Fibroblast of lung (primary cell): ENCODE measurements around the gene ALDOB. TPM values are rescaled to one million over a fixed set of nuclear protein-coding genes. Genes with fewer than 3 reads are reported as not detected.

ENCODE experiments used
- DNase-seq, 2 donors: peaks; one replicate each; pipeline versions ENCODE4 v3.0.0 to v3.0.0-alpha.2; 2010; ENCODE audit warnings: low read depth in 2 of 2
- H2AFZ ChIP-seq: 2 replicates; pipeline ENCODE4 v1.5.1; 2012; ENCODE audit warnings: low read length, control low read depth, inconsistent platforms
- H3K27ac ChIP-seq: 2 replicates; pipeline ENCODE4 v1.5.1; 2011; ENCODE audit warnings: low read length, control low read depth; ENCODE audit not compliant: insufficient read depth
- H3K27me3 ChIP-seq: 2 replicates; pipeline ENCODE4 v1.5.1; 2011; ENCODE audit warnings: mild to moderate bottlenecking, low read length; ENCODE audit not compliant: control insufficient read depth, insufficient read depth
- H3K36me3 ChIP-seq: 2 replicates; pipeline ENCODE4 v1.5.1; 2011; ENCODE audit warnings: low read length; ENCODE audit not compliant: control insufficient read depth, insufficient read depth
- H3K4me1 ChIP-seq: 2 replicates; pipeline ENCODE4 v1.5.1; 2011; ENCODE audit warnings: low read length; ENCODE audit not compliant: control insufficient read depth, insufficient read depth; ENCODE audit errors: extremely low read depth
- H3K4me2 ChIP-seq: 2 replicates; pipeline ENCODE4 v1.5.1; 2011; ENCODE audit warnings: low read length, control low read depth; ENCODE audit not compliant: insufficient read depth; ENCODE audit errors: extremely low read depth
- H3K4me3 ChIP-seq, 4 experiments: fragments of 200-600 bp in 1 of 4; sonication (generic) in 1 of 4; replicated peaks in 1 of 4; 2 replicates each; pipeline ENCODE4 v1.5.1; 2011 to 2016; ENCODE audit warnings: low read length in 4 of 4, low read depth in 3 of 4, mild to moderate bottlenecking in 3 of 4, control low read depth in 2 of 4, inconsistent platforms in 1 of 4, mixed read lengths in 1 of 4; ENCODE audit not compliant: insufficient read depth in 1 of 4; ENCODE audit errors: control extremely low read depth in 1 of 4
- H3K79me2 ChIP-seq: 2 replicates; pipeline ENCODE4 v1.5.1; 2012; ENCODE audit warnings: mild to moderate bottlenecking, low read length, inconsistent platforms; ENCODE audit not compliant: control insufficient read depth, insufficient read depth
- H3K9ac ChIP-seq: 2 replicates; pipeline ENCODE4 v1.5.1; 2011; ENCODE audit warnings: mild to moderate bottlenecking, low read length, control low read depth; ENCODE audit not compliant: insufficient read depth
- H3K9me3 ChIP-seq: 2 replicates; pipeline ENCODE4 v1.5.1; 2012; ENCODE audit warnings: low read depth, low read length; ENCODE audit not compliant: control insufficient read depth, insufficient read depth
- H4K20me1 ChIP-seq: 2 replicates; pipeline ENCODE4 v1.5.1; 2011; ENCODE audit warnings: low read length; ENCODE audit not compliant: control insufficient read depth, insufficient read depth; ENCODE audit errors: extremely low read depth
- EZH2 ChIP-seq: IDR thresholded peaks from 2 replicates; pipeline ENCODE4 v1.5.1; 2012; ENCODE audit warnings: low read length, control low read depth, mild to moderate bottlenecking; ENCODE audit errors: missing control alignments
- polyA plus RNA-seq, 2 donors: library from polyadenylated mRNA; depleted of rRNA in 1 of 2; stranded (reverse) in 1 of 2; unstranded in 1 of 2; fragments of >200 nt; gene quantifications; 2 replicates each; pipeline ENCODE4 v1.2.1, GENCODE V29; 2011 to 2012; ENCODE audit warnings: missing spikeins in 1 of 2
- total RNA-seq: library from RNA; depleted of rRNA; stranded (reverse); fragments of >200 nt; gene quantifications from 2 replicates; pipeline ENCODE4 v1.2.1, GENCODE V29; 2014
- TF ChIP-seq, protein P1 (sequence below), 2 donors: IDR thresholded peaks in 1 of 2; conservative IDR thresholded peaks in 1 of 2; 1 replicate in 1 of 2; 2 replicates in 1 of 2; pipeline ENCODE4 v1.5.1; 2011 to 2012; ENCODE audit warnings: low read length in 2 of 2, control low read depth in 1 of 2, inconsistent platforms in 1 of 2, low read depth in 1 of 2, mild to moderate bottlenecking in 1 of 2

The ALDOB gene
- total and polyA plus RNA-seq, 2 donors (not counting 1 experiment from before 2014, with no cell fraction given), result not detected

DNA sequence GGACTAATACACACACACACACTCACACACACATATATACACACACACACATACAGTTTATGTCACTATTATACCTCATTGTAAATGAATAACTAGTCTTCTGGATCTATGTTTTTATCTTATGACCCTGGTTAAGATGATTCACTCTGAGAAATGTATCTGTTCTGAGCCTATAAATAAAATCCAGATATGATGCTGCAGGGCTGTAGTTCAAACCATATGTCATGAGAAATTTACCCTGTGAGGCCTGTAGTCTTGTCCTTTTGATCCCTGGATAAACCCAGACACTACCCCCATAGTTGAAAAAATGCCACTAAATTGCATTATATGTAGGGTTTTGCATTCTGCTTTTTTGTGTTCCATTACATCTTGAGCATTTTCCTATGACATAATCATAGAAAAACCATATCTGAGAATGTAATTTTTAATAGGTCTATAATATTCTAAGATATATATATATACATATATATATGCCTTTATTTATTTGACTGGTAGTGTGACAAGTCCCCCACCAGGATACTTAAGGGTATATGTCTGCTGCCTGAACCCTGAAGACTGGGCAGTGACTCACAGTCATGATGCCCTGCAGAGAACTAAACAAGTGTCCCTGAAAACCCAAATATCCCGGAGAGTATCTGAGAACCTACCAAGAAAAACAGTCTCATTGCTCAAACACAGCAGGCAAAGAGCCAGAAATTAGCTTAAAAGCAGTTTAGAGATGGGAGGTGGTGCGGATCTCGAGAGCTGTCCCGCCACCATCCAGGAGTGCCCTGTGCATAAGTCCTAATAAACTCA lies 18.4 kb upstream of the ALDOB start:
- Histone ChIP-seq H3K79me2 (no peaks in the 10 kb centered on the region), H3K9ac (no peak overlapping the region), H3K4me2 (no peak overlapping the region), H3K4me3 (no peak overlapping the region), H3K36me3 (no peaks in the 10 kb centered on the region), H3K27ac (no peak overlapping the region), H2AFZ (no peak overlapping the region), H4K20me1 (no peaks in the 10 kb centered on the region), H3K27me3 (peaks cover 2% of the 10 kb centered on the region), H3K4me1 (no peaks in the 10 kb centered on the region), H3K9me3 (no peaks in the 10 kb centered on the region)
- no peak for DNase-seq
- TF ChIP-seq EZH2, result no peak
- TF ChIP-seq, protein P1, sequence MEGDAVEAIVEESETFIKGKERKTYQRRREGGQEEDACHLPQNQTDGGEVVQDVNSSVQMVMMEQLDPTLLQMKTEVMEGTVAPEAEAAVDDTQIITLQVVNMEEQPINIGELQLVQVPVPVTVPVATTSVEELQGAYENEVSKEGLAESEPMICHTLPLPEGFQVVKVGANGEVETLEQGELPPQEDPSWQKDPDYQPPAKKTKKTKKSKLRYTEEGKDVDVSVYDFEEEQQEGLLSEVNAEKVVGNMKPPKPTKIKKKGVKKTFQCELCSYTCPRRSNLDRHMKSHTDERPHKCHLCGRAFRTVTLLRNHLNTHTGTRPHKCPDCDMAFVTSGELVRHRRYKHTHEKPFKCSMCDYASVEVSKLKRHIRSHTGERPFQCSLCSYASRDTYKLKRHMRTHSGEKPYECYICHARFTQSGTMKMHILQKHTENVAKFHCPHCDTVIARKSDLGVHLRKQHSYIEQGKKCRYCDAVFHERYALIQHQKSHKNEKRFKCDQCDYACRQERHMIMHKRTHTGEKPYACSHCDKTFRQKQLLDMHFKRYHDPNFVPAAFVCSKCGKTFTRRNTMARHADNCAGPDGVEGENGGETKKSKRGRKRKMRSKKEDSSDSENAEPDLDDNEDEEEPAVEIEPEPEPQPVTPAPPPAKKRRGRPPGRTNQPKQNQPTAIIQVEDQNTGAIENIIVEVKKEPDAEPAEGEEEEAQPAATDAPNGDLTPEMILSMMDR (conservative IDR thresholded peaks at IDR 0.05 in 1 of 2, IDR thresholded peaks at IDR 0.05 in 1 of 2; ENCODE audit: low read depth in 1 of 2, low read length in 2 of 2), result no peak

DNA sequence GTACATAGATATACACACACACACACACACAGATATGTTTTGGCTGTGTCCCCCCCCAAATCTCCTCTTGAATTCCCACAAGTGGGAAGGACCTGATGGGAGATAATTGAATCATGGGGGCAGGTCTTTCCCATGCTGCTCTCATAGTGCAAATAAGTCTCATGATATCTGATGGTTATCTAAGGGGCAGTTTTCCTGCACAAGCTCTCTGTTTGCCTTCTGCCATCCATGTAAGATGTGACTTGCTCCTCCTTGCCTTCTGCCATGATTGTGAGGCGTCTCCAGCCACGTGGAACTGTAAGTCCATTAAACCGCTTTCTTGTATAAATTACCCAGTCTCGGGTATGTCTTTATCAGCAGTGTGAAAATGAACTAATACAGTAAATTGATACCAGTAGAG lies 15.9 kb upstream of the ALDOB start:
- Histone ChIP-seq H4K20me1 (no peaks in the 10 kb centered on the region), H3K4me2 (no peak overlapping the region), H3K4me1 (no peaks in the 10 kb centered on the region), H3K9me3 (no peaks in the 10 kb centered on the region), H2AFZ (no peak overlapping the region), H3K27me3 (peaks cover 2% of the 10 kb centered on the region), H3K9ac (no peak overlapping the region), H3K79me2 (no peaks in the 10 kb centered on the region), H3K36me3 (no peaks in the 10 kb centered on the region), H3K27ac (no peak overlapping the region), H3K4me3 (no peak overlapping the region)
- no peak for DNase-seq
- TF ChIP-seq, protein P1 (conservative IDR thresholded peaks at IDR 0.05 in 1 of 2, IDR thresholded peaks at IDR 0.05 in 1 of 2; ENCODE audit: low read depth in 1 of 2, low read length in 2 of 2), result no peak
- no peak for TF ChIP-seq EZH2

DNA sequence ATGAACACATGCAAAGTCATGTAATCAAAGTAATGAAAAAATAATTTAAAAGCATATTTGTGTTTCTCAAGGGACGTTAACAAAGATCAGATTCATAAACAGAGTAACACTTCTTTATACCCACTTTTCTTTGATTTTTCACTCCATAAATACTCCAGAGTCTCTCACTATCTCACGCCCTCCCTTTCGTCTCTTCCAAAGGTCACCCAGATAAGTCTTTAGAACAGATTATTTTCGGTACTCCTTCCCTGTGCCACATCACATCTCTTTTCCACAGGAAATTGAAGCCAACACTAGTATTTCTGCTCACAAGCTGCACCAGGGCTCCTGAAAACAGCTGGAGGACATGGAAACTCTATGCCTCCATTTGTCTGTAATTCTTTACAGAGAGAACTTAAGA lies 15.4 kb upstream of the ALDOB start:
- no peaks in the 10 kb centered on the region for H4K20me1 ChIP-seq
- H3K4me2 ChIP-seq, result no peak overlapping the region
- TF ChIP-seq, protein P1 (conservative IDR thresholded peaks at IDR 0.05 in 1 of 2, IDR thresholded peaks at IDR 0.05 in 1 of 2; ENCODE audit: low read depth in 1 of 2, low read length in 2 of 2), result no peak
- no peak for TF ChIP-seq EZH2
- DNase-seq, result no peak
- no peaks in the 10 kb centered on the region for H3K36me3 ChIP-seq
- peaks cover 2% of the 10 kb centered on the region for H3K27me3 ChIP-seq
- no peaks in the 10 kb centered on the region for H3K9me3 ChIP-seq
- H3K79me2 ChIP-seq, result no peaks in the 10 kb centered on the region
- H2AFZ ChIP-seq, result no peak overlapping the region
- H3K4me1 ChIP-seq, result no peaks in the 10 kb centered on the region
- H3K4me3 ChIP-seq, result no peak overlapping the region
- H3K9ac ChIP-seq, result no peak overlapping the region
- no peak overlapping the region for H3K27ac ChIP-seq
